Activated naive CD4-positive, alpha-beta T cell treated with anti-CD3 and anti-CD28 coated beads, Interleukin-2, amount 50 U/mL, for 72 hours (primary cell): ENCODE results near the gene MYO18B. TPM values are rescaled to one million over a fixed set of nuclear protein-coding genes. Genes with fewer than 3 reads are reported as not detected.
A peak's percentile ranks its signal among the peaks of the same experiment; 100 is the strongest.

Experiments used
- ATAC-seq, 2 donors: fragments of 150-1000 bp; cut with Tn5 transposase; 2 replicates each; pipeline ENCODE4 v1.10.0; 2021; ENCODE audit warnings: mild to moderate bottlenecking in 2 of 2, moderate library complexity in 2 of 2
- DNase-seq, 2 donors: peaks; one replicate each; pipeline ENCODE4 v3.0.0; 2021 to 2022; ENCODE audit warnings: low spot score in 2 of 2
- H3K27ac Mint-ChIP-seq, 2 donors: one replicate each; pipeline ENCODE4 v1.8.0; 2022; ENCODE audit warnings: mild to moderate bottlenecking in 2 of 2, mixed read lengths in 2 of 2
- H3K36me3 Mint-ChIP-seq, 2 donors: one replicate each; pipeline ENCODE4 v1.8.0; 2022; ENCODE audit warnings: mixed read lengths in 2 of 2
- H3K9me3 Mint-ChIP-seq, 2 donors: one replicate each; pipeline ENCODE4 v1.8.0; 2022; ENCODE audit warnings: mixed read lengths in 2 of 2
- total RNA-seq, 2 donors: library from RNA; stranded (reverse); gene quantifications; one replicate each; pipeline ENCODE4 v1.2.3, GENCODE V29; 2022

Gene MYO18B, protein sequence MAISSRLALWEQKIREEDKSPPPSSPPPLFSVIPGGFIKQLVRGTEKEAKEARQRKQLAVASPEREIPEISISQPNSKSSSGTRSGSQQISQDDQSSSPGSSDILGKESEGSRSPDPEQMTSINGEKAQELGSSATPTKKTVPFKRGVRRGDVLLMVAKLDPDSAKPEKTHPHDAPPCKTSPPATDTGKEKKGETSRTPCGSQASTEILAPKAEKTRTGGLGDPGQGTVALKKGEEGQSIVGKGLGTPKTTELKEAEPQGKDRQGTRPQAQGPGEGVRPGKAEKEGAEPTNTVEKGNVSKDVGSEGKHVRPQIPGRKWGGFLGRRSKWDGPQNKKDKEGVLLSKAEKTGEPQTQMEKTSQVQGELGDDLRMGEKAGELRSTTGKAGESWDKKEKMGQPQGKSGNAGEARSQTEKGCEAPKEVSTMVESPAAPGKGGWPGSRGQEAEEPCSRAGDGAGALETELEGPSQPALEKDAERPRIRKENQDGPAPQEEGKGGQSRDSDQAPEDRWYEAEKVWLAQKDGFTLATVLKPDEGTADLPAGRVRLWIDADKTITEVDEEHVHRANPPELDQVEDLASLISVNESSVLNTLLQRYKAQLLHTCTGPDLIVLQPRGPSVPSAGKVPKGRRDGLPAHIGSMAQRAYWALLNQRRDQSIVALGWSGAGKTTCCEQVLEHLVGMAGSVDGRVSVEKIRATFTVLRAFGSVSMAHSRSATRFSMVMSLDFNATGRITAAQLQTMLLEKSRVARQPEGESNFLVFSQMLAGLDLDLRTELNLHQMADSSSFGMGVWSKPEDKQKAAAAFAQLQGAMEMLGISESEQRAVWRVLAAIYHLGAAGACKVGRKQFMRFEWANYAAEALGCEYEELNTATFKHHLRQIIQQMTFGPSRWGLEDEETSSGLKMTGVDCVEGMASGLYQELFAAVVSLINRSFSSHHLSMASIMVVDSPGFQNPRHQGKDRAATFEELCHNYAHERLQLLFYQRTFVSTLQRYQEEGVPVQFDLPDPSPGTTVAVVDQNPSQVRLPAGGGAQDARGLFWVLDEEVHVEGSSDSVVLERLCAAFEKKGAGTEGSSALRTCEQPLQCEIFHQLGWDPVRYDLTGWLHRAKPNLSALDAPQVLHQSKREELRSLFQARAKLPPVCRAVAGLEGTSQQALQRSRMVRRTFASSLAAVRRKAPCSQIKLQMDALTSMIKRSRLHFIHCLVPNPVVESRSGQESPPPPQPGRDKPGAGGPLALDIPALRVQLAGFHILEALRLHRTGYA (N-terminal part only)
- total RNA-seq = 1 to 10 TPM in 1 of 2 donors, under 1 TPM in 1; 0.98 to 5.9 TPM

DNA sequence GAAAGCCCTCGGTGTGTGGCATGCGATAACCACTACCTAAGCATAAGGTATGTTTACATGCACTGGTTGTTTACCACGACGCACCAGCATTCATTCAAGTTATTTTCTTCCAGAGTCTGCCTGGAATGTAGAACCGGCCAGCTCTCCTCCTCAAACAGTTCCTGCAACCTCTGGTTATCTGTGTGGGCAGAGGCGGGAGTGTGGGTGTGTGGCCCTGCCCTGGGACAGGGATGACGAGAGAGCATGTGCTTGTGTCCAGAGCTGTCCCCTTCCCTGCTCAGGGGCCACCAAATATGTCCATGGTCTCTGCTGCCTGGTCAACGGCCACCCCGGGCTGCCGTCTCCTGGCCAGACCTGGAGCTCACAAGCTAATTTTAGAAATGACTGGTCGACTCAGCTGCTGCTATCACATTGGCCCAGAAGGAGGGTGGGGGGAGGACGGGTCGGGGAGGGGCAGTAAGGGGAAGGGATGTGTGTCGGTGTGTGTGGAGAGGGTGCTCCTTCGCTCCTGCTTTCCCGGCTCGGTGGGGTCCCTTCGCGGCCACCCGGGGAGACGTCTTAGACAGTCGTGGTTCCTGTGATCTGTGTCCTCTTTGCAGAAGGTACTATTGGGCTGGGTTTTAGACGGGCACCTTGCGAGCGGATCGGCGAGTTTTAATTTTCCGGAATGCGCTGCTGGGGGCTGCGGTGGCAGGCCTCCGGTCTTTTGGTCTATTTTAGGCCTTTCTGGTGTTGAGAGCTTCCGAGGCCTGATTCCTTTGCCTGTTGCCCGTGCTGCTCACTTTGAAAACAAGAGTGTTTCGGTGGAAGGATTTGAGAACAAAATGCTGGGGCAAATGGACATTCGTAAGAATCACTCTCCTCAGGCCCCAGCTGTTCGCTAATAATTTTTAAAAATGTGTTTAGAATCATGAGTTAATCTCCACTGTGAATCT is at the start of gene MYO18B:
MYO18B (plus strand) TSS at position 497 of the 935 bp plus-strand sequence. CDS start 18,905 bp downstream, outside the sequence.
- ATAC-seq (no peak), DNase-seq (no peak)
- peaks cover 0 to 15% of the 10 kb centered on the region in 2 donors for H3K36me3 Mint-ChIP-seq
- H3K9me3 Mint-ChIP-seq = peaks cover 3 to 10% of the 10 kb centered on the region in 2 donors
- peak within 1 kb of the TSS; percentile 53 to 74 for H3K27ac Mint-ChIP-seq

DNA sequence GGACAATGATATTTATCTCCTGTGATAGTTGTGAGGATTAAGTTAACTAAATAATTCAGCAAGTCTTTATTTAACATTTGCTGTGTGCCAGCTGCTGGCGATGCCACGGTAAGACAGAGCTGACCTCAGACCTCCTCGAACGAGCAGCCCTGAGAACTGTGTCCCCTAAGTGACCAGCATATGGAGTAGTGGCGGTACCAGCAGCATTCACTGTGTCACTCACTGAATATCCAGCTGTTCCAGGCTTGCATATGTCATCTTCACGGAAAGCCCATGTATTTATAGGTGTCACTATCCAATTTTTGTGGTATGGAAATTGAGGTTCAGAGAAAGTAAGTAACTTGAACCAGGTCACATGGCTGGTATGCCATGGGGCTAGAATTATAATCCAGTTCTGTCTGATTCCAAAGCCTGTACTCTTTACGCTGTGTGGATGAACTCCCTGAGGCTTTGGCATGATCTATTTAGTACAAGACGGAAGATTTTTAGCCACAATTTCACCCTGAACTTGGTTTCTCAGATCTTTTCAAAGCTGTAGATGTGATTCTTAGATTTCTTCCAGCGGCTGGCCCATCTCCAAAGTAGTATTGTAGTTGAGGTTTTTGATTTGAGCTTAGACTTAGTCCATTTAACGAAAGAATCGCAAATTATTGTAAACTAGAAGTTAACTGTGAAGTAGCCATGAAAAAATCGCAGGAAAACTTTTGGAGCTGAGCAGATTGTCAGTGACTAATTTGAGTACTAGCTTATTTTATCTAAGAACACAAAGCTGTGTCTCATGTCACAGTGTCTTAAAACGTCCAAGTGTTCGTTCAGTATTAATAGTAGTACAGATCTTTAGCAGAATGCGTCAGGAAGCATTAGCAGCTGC is 49.4 kb upstream of the MYO18B start:
- H3K27ac Mint-ChIP-seq = peak overlapping the region; percentile 35 to 36
- H3K36me3 Mint-ChIP-seq = no peaks in the 10 kb centered on the region
- DNase-seq (no peak), ATAC-seq (no peak)
- no peaks in the 10 kb centered on the region for H3K9me3 Mint-ChIP-seq

DNA sequence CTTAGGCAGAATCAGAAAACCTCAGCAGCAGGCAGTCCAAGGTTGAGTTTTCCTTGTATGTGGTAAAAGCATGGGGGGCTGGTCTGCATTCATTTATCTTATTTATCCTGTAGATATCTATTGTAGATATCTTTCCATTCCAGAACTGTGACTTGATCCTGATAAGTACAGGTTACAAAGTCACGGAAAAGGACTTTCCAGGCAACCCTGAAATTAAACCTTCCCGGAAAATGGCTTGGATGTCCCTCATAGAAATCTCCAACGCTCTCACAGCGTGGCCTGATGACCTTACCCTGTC is 48.8 kb upstream of the MYO18B start:
- DNase-seq (no peak), ATAC-seq (no peak)
- Mint-ChIP-seq H3K27ac (peak overlapping the region in 1 of 2 donors; percentile 9), H3K36me3 (no peaks in the 10 kb centered on the region), H3K9me3 (no peaks in the 10 kb centered on the region)

DNA sequence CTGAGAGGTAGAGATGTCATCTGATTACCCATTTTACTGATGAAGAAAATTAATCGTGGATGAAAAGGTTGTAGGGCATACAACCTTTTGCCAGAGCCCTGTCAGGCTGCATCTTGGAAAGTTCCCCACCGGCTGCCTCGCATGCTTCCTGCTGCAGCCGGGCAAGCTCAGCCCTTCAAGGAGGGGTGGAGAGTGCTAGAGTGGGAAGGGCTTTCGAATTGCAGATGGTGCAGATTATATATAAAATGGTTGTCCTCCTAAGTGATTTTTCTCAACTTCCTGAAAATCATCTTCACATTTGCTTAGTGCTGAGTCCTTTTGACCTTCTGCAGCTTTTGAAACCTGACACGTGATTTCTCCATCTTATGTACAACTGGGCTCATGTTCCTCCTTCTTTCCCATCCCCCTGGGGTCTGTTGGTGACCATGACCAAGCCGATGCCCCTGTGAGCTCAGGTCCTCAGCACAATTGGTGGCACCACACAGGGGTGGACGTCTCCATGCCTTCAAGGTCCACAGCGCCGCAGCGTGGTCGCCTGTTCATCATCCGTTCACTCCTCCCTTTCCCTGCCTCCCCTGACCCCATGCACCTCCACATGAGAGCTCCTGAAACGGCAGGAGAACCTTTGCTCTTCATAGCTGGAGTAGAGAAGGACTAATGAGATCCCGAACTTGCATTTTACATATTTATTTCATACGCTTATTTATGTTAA is 47.6 kb upstream of the MYO18B start:
- peak overlapping the region in 1 of 2 donors; percentile 41 for H3K27ac Mint-ChIP-seq
- H3K9me3 Mint-ChIP-seq = no peaks in the 10 kb centered on the region
- no peaks in the 10 kb centered on the region for H3K36me3 Mint-ChIP-seq
- ATAC-seq (no peak), DNase-seq (no peak)

DNA sequence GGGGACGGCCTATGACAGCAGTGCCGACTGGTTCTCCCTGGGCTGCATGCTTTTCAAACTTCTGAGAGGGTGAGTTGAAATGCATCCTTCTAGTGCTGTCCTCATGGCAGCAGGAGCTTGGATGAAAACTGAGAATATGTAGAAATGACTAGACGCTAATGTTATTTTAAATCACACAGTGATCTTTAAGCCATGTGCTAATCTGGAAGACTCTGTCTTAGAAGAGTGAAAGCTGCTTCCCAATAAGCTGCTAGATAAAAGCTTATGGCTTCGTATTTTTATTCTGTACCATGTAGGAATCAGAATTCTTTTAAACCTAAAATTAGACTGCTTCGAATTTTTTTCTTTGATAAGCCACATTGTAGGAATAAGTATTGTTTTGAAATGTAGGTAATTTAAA is 46.8 kb upstream of the MYO18B start:
- ATAC-seq (no peak), DNase-seq (no peak)
- peak overlapping the region in 1 of 2 donors; percentile 10 for H3K27ac Mint-ChIP-seq
- H3K9me3 Mint-ChIP-seq = no peaks in the 10 kb centered on the region
- peaks cover 0 to 2% of the 10 kb centered on the region in 2 donors for H3K36me3 Mint-ChIP-seq

DNA sequence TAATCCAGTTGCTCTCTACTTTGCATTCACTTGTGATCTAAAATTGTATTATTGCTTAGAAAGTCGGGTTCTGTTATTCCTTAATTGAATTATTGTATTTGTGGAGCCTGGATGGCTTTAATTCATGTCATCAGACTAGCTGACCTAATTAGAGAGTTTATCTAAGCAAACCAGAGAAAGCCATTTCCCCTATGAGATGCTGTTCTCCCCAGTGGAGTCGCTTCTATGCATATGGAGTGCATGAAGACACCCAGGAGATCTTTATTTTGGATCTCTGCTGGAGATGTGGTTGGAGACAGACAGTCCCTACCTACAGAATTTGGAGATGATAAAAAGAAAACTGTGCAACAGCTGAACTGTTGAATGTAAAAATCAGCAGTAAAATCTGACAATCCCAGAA is 45.2 kb upstream of the MYO18B start:
- no peak overlapping the region for H3K27ac Mint-ChIP-seq
- ATAC-seq = no peak
- H3K36me3 Mint-ChIP-seq = peaks cover 0 to 5% of the 10 kb centered on the region in 2 donors
- no peaks in the 10 kb centered on the region for H3K9me3 Mint-ChIP-seq
- no peak for DNase-seq

DNA sequence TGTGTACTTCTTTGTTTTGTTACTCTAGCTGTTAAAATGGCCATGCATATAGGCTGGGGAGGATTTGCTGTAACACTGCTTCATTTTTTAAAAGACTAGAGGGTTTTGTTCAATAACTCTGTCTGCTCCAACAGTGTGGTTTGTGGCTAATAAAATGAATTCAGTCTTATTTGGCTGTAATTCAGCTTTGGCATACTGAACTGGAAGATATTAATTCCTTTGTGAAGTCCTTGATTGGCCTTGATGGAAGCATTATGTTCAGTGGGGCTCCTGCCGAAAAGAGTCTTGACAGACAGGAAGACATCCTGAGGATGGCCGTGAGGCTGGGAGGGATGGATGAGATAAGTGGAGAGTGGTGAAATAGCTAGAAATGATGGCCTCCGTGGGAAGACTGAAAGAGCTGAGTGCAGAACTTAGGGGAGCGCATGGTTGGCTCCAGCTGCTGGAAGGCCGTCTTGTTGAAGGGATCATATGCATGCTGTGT is 44.8 kb upstream of the MYO18B start:
- ATAC-seq = no peak
- H3K9me3 Mint-ChIP-seq = no peaks in the 10 kb centered on the region
- peaks cover 0 to 5% of the 10 kb centered on the region in 2 donors for H3K36me3 Mint-ChIP-seq
- peak overlapping the region in 1 of 2 donors; percentile 13 for H3K27ac Mint-ChIP-seq
- no peak for DNase-seq

DNA sequence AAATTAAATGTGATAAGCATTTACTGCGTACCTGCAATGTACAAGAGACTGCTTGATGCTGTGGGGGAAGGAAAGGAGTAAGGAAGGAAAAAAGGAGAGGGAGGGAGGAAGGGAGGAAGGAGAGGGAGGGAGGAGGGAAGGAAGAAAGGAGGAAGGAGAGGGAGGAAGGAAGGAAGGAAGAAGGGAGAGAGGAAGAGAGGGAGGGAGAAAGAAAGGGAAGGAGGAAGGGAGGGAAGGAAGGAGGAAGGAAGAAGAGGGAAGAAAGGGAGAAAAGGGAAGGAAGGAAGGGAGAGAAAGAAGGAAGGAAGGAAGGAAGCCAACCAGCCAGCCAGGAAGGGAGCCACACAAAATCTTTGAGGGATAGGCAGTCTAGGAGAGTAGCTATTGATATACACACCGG is 44.0 kb upstream of the MYO18B start:
- no peaks in the 10 kb centered on the region for H3K9me3 Mint-ChIP-seq
- peak overlapping the region; percentile 5 to 51 for H3K27ac Mint-ChIP-seq
- peaks cover 0 to 5% of the 10 kb centered on the region in 2 donors for H3K36me3 Mint-ChIP-seq
- ATAC-seq (no peak), DNase-seq (no peak)

DNA sequence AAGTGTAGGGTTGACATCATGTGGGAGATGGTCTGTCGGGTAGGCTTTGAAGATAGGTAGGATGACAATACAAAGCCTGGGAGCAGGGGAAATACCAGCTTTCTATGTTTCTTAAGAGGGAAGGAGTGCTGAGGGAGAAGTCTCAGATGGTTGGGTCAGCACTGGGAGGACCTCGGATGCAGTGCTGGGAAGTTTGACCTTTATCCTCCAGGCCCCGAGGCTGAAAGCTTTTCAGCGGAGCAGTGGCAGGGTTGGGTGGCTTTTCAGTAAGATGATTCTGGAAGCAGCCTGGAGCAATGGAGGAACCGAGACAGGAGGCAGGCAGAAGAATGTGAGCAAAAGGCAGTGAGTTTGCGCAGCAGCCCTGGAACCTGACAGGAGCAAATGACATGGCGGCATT is 43.5 kb upstream of the MYO18B start:
- Mint-ChIP-seq H3K27ac (peak overlapping the region; percentile 5 to 51), H3K9me3 (no peaks in the 10 kb centered on the region), H3K36me3 (peaks cover 0 to 5% of the 10 kb centered on the region in 2 donors)
- DNase-seq (no peak), ATAC-seq (no peak)

DNA sequence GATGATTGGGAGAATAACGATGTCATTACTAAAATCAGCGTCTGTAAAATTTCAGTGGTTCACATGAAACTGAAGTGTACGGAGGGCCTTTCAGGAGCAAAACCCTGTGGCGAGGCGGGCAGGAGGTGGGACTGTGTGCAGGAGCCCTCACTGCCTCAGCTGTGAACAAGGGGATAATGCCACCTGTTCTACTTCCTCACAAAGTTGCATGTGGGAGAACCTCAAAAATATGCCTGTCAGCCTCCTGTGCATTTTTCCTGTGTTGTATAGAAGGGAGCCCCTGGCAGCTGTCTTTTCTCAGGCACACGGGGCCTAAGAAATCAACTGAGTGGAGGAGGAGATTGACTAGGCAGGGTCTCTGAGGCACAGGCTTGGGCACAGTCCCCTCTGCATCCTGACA is 43.0 kb upstream of the MYO18B start:
- Mint-ChIP-seq H3K9me3 (no peaks in the 10 kb centered on the region), H3K36me3 (peaks cover 0 to 8% of the 10 kb centered on the region in 2 donors), H3K27ac (peak overlapping the region in 1 of 2 donors; percentile 51)
- DNase-seq (no peak), ATAC-seq (no peak)

DNA sequence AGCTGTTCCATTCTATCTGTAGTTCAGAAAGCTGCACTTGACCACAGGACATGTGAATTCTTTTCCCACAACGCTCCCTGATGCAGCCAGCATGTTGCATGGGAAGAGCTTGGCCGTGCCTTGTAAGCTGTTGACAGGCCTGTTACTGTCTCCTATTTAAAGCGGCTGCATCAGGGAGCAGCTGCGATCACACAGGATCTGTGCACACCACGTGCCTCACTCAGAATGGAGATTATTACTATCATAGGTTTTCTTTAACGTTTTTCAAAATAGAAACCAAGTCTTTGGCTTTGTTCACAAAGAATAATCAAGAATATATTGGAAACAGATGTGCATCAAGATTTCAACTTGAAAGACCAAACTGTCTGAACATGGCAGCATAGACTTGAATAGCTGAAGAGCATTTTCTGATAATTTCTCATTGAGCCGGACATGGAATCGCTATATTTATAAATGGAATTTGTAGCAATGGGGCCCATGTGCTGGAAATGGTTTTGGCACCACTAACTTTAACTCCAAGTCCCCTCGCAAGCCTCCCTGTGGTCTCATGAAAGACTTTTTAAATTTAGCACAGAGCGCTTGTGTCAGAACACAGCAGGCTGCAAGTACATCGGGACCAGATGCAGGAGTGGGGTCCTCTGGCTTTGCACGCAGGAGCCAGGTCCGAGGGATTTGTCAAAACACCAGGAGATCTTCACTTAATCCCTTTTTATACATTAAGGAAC is 40.8 kb upstream of the MYO18B start:
- no peak for ATAC-seq
- H3K36me3 Mint-ChIP-seq = peaks cover 0 to 19% of the 10 kb centered on the region in 2 donors
- DNase-seq = no peak
- H3K27ac Mint-ChIP-seq = no peak overlapping the region
- H3K9me3 Mint-ChIP-seq = no peaks in the 10 kb centered on the region

DNA sequence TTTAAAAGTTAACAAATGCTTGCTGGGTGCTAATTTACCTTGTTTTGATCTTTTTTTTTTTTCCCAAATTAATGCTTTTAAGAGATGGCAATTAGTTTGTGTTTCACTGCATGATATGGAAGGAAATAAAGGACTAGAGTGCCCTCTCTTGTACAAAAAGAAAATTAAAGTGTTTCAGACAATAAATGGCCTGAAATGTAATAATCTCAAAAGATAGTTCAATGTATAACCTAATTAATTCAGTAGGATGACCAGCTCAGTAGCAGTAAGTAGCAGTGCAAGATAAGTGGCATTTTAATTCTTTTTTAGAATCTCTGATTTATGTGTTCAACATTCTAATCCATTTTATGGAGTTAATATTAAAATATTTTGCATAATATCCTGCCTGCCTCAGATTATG is 39.9 kb upstream of the MYO18B start:
- Mint-ChIP-seq H3K27ac (peak overlapping the region in 1 of 2 donors; percentile 62), H3K36me3 (peaks cover 0 to 22% of the 10 kb centered on the region in 2 donors), H3K9me3 (no peaks in the 10 kb centered on the region)
- ATAC-seq (no peak), DNase-seq (no peak)

DNA sequence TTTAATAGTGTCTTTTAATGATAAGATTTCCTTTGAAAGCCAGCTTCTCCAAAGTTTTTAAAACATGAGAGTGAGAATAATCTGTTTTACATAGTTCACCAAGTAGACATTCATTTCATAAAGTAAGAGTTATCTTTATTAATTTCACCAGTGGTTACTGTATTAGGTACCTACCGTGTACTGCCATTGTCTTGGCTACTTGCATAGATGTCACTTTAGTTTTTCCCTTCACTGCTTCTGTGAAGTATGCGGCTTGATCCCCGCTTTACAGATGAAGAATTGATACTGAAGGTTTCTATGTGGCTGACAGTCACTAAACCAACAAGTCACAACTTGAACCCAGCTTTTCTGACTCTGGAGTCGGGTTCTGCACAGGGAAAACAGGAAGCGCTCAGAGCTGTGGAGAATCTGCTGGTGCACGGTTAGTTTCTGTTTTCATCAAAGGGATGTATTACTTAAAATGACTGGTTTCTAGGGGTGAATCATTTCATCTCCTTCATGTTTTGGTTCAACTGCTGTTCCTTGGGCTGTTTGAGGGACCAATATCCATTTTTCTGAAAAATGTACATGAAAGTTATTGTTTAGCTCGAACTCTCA is 39.3 kb upstream of the MYO18B start:
- Mint-ChIP-seq H3K36me3 (peaks cover 0 to 29% of the 10 kb centered on the region in 2 donors), H3K27ac (peak overlapping the region in 1 of 2 donors; percentile 62)
- DNase-seq = peak in 1 of 2 donors; percentile 56

More for the DNA sequence above, 39.3 kb upstream of the MYO18B start:
- peak; percentile 94 for ATAC-seq
- no peaks in the 10 kb centered on the region for H3K9me3 Mint-ChIP-seq
